AG09319 (cell line): ENCODE results near the gene TM2D3.

ENCODE experiments used
- DNase-seq: peaks from one replicate; pipeline ENCODE4 v3.0.0-alpha.2; 2010; ENCODE audit warnings: low read depth; ENCODE audit errors: extremely low read depth
- CTCF ChIP-seq: IDR thresholded peaks from 2 replicates; pipeline ENCODE4 v1.5.1; 2011; ENCODE audit warnings: low read depth, mild to moderate bottlenecking, inconsistent platforms, low read length, moderate library complexity

TM2D3 gene

GRCh38 chr15:101615986-101616848 is 36.0 kb downstream of the TM2D3 start:
- no peak for TF ChIP-seq CTCF
- DNase-seq, result peak; percentile 8

GRCh38 chr15:101615414-101615985 is 36.7 kb downstream of the TM2D3 start:
- no peak for DNase-seq
- TF ChIP-seq CTCF, result no peak

- no peak for DNase-seq
- TF ChIP-seq CTCF, result no peak
Measured at GRCh38 chr15:101614761-101615160, 37.4 kb downstream of the TM2D3 start.

GRCh38 chr15:101614001-101614585 is 38.1 kb downstream of the TM2D3 start:
- TF ChIP-seq CTCF, result no peak
- no peak for DNase-seq

- TF ChIP-seq CTCF, result no peak
- no peak for DNase-seq
Measured at GRCh38 chr15:101613130-101614000, 38.8 kb downstream of the TM2D3 start.

- DNase-seq, result no peak
- TF ChIP-seq CTCF, result no peak
Measured at GRCh38 chr15:101612676-101613075, 39.5 kb downstream of the TM2D3 start.
